Left ventricle myocardium inferior (tissue), 1 donor: Measurements from ENCODE around the gene ATP6V0D1. TPM values are rescaled to one million over a fixed set of nuclear protein-coding genes. Genes with fewer than 3 reads are reported as not detected.
"Not testable (repeated sequence)": the region's sequence is repeated elsewhere in the genome, so short reads cannot be mapped to it uniquely, and the experiment has no call there.

Experiments used
- DNase-seq: peaks from one replicate; pipeline ENCODE4 v3.0.0-alpha.2; 2020
- H3K27ac ChIP-seq: fragments of 200-600 bp; replicated peaks from 2 replicates; pipeline ENCODE4 v1.8.0; 2021
- H3K27me3 ChIP-seq: fragments of 200-600 bp; 2 replicates; pipeline ENCODE4 v1.8.0; 2021; ENCODE audit warnings: low read depth
- H3K36me3 ChIP-seq: fragments of 200-600 bp; 2 replicates; pipeline ENCODE4 v1.8.0; 2021
- H3K4me1 ChIP-seq: fragments of 200-600 bp; 2 replicates; pipeline ENCODE4 v1.8.0; 2021
- H3K4me3 ChIP-seq: fragments of 200-600 bp; 2 replicates; pipeline ENCODE4 v1.8.0; 2021; ENCODE audit warnings: mild to moderate bottlenecking, moderate library complexity
- H3K9me3 ChIP-seq: fragments of 200-600 bp; replicated peaks from 2 replicates; pipeline ENCODE4 v1.8.0; 2021
- intact Hi-C: fragments of 100-400 bp; cut with micrococcal nuclease; formaldehyde crosslinking; loops from one replicate; pipeline ENCODE4 v1.11.0; 2022
- total RNA-seq: library from RNA; stranded (reverse); fragmentation: NEBNext Ultra II Directional; extraction: Animal tissue kit (Norgen Biotek cat#: 25700); gene quantifications from one replicate; pipeline ENCODE4 v1.2.1, GENCODE V29; 2021
- TF ChIP-seq, protein P1 (sequence below): fragments of 200-600 bp; IDR thresholded peaks from 2 replicates; pipeline ENCODE4 v1.8.0; 2021; ENCODE audit warnings: antibody characterized with exemption, mild to moderate bottlenecking, borderline replicate concordance
- donor health status: DM: no; HTN: yes; CAD: no; lungs with severe emphysema.

The ATP6V0D1 gene
- total RNA-seq, 1 donor from 2014 or later: 65.8 TPM

- TF ChIP-seq, protein P1, sequence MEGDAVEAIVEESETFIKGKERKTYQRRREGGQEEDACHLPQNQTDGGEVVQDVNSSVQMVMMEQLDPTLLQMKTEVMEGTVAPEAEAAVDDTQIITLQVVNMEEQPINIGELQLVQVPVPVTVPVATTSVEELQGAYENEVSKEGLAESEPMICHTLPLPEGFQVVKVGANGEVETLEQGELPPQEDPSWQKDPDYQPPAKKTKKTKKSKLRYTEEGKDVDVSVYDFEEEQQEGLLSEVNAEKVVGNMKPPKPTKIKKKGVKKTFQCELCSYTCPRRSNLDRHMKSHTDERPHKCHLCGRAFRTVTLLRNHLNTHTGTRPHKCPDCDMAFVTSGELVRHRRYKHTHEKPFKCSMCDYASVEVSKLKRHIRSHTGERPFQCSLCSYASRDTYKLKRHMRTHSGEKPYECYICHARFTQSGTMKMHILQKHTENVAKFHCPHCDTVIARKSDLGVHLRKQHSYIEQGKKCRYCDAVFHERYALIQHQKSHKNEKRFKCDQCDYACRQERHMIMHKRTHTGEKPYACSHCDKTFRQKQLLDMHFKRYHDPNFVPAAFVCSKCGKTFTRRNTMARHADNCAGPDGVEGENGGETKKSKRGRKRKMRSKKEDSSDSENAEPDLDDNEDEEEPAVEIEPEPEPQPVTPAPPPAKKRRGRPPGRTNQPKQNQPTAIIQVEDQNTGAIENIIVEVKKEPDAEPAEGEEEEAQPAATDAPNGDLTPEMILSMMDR: no peak
- Histone ChIP-seq H3K4me3 (no peak overlapping the region), H3K4me1 (peaks cover 34% of the 10 kb centered on the region), H3K36me3 (no peaks in the 10 kb centered on the region), H3K27ac (no peak overlapping the region), H3K9me3 (no peaks in the 10 kb centered on the region), H3K27me3 (peaks cover 15% of the 10 kb centered on the region)
- intact Hi-C loops: no loop called here
- no peak for DNase-seq
Observed at GRCh38 chr16:67419502-67419901, 61.5 kb downstream of the ATP6V0D1 start.

GRCh38 chr16:67417333-67418061, 63.5 kb downstream of the ATP6V0D1 start:
- intact Hi-C loops: no loop called here
- Histone ChIP-seq H3K27me3 (no peaks in the 10 kb centered on the region), H3K4me3 (no peak overlapping the region), H3K36me3 (no peaks in the 10 kb centered on the region), H3K27ac (no peak overlapping the region), H3K4me1 (peaks cover 36% of the 10 kb centered on the region), H3K9me3 (no peaks in the 10 kb centered on the region)
- DNase-seq: no peak
- TF ChIP-seq, protein P1: no peak

GRCh38 chr16:67415872-67416793, 64.8 kb downstream of the ATP6V0D1 start, which contains the start of gene ZDHHC1:
ZDHHC1 (minus strand) TSS chr16:67416477; CDS start chr16:67407775, 8,702 bp downstream.
- H3K36me3 ChIP-seq: no peaks in the 10 kb centered on the region
- TF ChIP-seq, protein P1: peak; percentile 69
- H3K4me3 ChIP-seq: peak within 1 kb of the TSS; percentile 91
- peak within 1 kb of the TSS; percentile 84 for H3K27ac ChIP-seq
- no peaks in the 10 kb centered on the region for H3K27me3 ChIP-seq
- H3K9me3 ChIP-seq: no peaks in the 10 kb centered on the region
- intact Hi-C loops: no loop called here
- peaks cover 36% of the 10 kb centered on the region for H3K4me1 ChIP-seq
- peak; percentile 76 for DNase-seq

- H3K9me3 ChIP-seq, intact Hi-C loops, DNase-seq, H3K27me3 ChIP-seq, H3K36me3 ChIP-seq: not testable (repeated sequence)
- Histone ChIP-seq H3K4me3 (peak overlapping the region; percentile 91), H3K27ac (peak overlapping the region; percentile 84), H3K4me1 (peaks cover 36% of the 10 kb centered on the region)
Observed at GRCh38 chr16:67415421-67415820, 65.5 kb downstream of the ATP6V0D1 start.

DNA sequence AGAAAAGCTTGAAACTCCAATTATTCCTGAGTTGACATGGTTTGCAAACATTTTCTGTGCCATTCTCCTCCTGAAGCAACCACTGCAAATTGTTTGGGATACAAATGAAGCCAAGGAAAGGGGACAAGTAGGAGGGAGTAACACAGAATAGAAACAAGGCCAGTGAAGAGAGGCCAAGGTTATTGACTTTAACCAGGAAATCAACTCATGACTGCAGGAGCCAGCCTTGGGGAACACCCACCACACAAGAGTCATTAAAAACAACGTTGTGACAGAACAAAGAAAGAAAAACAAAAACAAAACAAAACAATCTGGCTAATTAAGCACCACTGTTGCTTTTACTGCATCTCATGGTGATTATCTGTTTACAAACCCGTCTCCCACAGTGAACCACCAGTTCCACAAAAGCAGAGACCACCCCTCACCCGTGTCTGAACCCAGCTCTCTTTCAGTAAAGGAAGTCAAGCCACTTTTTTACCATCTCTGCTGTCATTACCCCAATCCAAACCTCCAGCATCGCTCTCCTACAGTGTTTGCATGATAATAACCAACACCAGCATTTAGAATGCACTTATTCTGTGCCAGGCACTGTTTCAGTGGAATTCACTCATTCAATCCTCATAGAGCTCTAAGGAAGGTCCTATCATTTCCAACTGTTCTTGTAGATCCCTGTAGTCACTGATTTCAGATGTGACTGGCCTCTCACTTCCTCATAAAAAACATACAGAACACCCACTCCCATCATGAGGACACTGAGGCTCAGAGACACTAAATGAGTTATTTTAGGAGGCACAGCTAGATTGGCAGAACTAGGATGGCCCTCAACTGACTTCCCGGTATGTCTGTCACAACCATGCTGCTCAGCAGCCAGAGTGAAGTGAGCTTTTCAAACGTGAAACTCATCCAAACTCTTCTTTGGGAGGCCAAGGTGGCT, 66.7 kb downstream of the ATP6V0D1 start:
- Histone ChIP-seq H3K4me1 (peaks cover 36% of the 10 kb centered on the region), H3K27me3 (no peaks in the 10 kb centered on the region), H3K9me3 (no peaks in the 10 kb centered on the region), H3K4me3 (no peak overlapping the region), H3K36me3 (no peaks in the 10 kb centered on the region), H3K27ac (peak overlapping the region; percentile 45)
- no peak for DNase-seq
- intact Hi-C loops: no loop called here
- TF ChIP-seq, protein P1: no peak
